AG09319 (cell line): ENCODE data around the gene SLC25A27.
"Not testable (repeated sequence)": the region's sequence is repeated elsewhere in the genome, so short reads cannot be mapped to it uniquely, and the experiment has no call there.

Source experiments
- DNase-seq: peaks from one replicate; pipeline ENCODE4 v3.0.0-alpha.2; 2010; ENCODE audit warnings: low read depth; ENCODE audit errors: extremely low read depth
- CTCF ChIP-seq: IDR thresholded peaks from 2 replicates; pipeline ENCODE4 v1.5.1; 2011; ENCODE audit warnings: low read depth, mild to moderate bottlenecking, inconsistent platforms, low read length, moderate library complexity

Gene SLC25A27

DNA sequence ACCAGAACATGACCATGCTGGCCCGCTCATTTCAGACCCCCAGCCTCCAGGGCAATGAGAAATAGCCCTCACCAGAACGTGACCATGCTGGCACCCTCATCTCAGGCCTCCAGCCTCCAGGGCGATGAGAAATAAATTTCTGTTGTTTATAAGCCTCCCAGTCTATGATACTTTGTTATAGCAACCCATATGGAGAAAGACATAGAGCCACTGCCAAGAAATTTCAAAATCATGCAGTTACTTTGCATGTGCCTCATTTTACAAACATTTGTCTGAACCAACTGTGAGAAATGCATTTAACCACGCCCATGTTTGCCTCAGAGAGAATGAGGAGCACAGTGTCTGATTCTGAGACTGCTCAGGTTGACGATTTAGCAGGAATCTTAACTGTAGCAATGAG is 15.6 kb upstream of the SLC25A27 start:
- no peak for TF ChIP-seq CTCF
- DNase-seq = peak; percentile 81

DNA sequence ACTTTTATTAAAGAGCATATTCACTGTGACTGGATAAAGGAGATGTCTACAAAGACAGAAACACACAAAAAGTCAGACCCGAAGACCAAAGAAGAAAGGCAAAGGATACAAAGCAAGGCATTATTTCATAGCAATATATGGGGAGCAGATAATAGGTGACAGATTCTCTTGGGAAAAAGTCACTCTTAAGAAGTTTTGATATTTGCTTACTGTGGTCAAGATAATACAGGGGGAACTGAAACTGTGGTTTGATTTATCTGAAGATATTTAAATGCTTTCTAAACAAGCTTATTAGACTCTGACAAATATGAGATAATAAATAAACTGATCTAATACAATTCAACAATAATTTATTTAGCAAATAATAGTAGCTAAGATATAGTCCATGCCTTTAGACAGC is 14.8 kb upstream of the SLC25A27 start:
- TF ChIP-seq CTCF = no peak
- DNase-seq = no peak

- DNase-seq = no peak
- no peak for TF ChIP-seq CTCF
Measured at GRCh38 chr6:46638650-46639049, 14.1 kb upstream of the SLC25A27 start.

GRCh38 chr6:46642928-46643751 is 9.6 kb upstream of the SLC25A27 start:
- DNase-seq = no peak

GRCh38 chr6:46645265-46645664 is 7.5 kb upstream of the SLC25A27 start:
- no peak for TF ChIP-seq CTCF
- no peak for DNase-seq

More at GRCh38 chr6:46642928-46643751, 9.6 kb upstream of the SLC25A27 start:
- TF ChIP-seq CTCF = no peak

DNA sequence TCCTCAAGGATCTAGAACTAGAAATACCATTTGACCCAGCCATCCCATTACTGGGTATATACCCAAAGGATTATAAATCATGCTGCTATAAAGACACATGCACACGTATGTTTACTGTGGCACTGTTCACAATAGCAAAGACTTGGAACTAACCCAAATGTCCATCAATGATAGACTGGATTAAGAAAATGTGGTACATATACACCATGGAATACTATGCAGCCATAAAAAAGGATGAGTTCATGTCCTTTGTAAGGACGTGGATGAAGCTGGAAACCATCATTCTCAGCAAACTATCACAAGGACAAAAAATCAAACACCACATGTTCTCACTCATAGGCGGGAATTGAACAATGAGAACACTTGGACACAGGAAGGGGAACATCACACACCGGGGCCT is 4.7 kb upstream of the SLC25A27 start:
- not testable (repeated sequence) for DNase-seq

DNA sequence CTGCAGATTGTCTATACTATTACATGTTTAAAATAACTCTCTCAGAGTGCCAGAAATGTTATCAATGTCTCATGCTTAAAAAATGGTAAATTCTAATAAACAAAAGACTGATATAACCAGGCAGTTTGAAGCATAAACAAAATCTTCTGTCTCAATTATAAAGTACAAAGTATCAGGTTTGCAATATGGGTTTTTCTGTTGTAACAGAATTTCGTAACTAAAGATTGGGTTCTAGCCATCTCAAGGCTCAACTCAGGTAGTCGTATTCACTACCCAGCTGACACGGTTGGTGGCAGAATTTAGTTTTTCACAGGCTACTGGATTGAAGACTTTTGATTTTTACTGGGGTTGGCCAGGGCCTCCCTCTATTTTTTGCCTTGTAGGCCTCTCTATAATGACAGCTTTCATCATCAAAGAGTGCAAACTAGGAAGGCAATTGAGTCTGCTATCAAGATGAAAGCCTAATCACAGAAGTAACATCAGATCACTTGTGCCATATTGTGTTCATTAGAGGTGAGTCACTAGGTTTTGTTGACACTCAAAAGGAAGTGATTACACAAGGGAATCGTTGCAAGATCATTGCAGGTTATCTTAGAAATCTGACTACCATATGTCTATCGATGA is 3.8 kb upstream of the SLC25A27 start:
- DNase-seq = no peak
- TF ChIP-seq CTCF = no peak
